HG03103 (cell line): ENCODE data around the gene SUGCT.

Source experiments
- ATAC-seq: cut with Tn5 transposase; IDR thresholded peaks from one replicate; pipeline ENCODE4 v1.9.1; 2021; ENCODE audit warnings: low read depth; ENCODE audit not compliant: unreplicated experiment

Gene SUGCT

DNA sequence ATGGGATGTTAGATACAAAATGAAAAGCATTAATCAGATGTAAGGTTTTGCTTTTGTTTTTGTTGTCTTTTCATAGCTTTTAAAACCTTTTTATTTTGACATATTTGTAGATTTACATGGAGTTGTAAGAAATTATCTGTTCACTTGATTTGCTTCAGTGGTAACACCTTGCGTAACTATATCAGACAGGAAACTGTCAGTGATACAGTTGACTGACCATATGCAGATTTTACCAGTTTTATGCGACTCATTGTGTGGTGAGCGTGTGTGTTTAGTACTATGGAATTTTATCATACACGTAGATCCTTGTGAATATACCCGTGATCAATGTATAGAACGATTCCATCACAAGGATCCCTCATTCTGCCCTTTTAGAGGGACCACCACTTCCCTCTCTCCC lies 701.4 kb downstream of the SUGCT start:
- ATAC-seq, result no peak

GRCh38 chr7:40839881-40840280 lies 705.1 kb downstream of the SUGCT start:
- ATAC-seq, result no peak

- no peak for ATAC-seq
These were observed 706.2 kb downstream of the SUGCT start for GRCh38 chr7:40840990-40841389.

DNA sequence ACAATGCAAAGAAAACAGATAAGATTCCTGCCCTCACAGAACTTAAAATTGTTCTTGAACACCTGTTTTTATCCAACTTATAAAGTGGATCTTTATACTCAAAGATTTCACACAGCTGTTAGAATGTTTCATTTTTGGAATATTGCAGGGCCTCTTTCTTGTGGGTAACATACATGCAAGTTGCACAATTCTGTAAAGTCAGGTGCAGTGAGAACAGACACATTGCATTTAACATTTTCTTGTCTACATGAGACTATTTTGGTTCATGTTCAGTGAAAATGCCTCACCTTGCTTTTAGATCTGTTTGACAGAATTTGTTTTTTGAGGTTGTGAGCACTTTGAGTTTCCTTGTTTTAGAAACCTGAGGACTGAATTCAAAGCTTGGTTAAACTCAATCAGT lies 707.8 kb downstream of the SUGCT start:
- no peak for ATAC-seq

GRCh38 chr7:40843338-40843985 lies 708.7 kb downstream of the SUGCT start:
- ATAC-seq, result no peak

DNA sequence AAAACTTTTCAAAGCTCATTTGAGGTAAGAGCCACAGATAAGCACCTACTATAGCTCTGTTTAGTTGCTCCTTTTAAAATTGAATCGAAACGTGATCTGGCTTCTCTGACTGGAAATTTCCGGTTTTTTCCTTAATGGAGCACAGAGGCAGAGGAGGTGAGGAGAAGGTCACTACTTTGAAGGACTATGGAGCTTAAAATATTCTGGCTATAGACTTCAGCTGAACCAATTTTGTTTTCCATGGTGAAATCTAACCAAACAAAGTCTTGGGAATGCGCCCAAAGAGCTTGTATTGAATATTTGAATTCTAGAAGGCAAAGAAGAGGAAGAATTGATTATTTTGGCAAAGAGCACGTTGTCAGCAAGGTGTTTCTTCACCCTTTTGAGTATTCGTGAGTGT lies 711.1 kb downstream of the SUGCT start:
- no peak for ATAC-seq

- no peak for ATAC-seq
These were observed 713.1 kb downstream of the SUGCT start for GRCh38 chr7:40847921-40848320.

DNA sequence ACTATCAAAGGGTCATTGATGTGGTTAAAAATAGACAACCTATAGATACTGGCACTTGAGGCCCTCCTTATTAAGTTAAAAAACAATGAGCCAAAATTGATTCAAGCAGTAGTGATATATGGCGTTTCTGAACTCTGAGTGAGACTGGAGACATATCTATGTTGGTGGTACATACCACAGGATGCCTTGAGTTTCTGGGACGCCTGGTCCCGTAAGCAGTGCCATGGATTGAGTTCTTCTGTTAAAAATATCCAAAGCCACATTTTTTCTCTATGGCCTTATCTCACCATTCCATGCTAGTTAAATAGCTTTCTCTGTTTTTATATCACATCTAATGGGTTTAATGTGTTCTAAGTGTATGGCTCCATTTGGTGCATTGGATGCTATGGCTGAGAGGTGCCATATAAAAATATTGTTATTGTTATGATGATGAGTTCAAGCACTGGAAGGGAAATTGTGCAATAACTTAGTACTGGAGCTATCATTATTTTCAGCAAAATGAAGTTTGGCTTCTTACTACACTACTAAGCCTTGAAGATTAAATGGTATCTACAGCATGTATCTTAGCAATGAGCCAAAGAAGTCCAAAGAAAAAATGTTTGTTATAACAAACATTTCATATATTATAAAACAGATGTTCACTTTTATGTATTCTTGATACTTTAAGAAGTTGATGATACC lies 713.9 kb downstream of the SUGCT start:
- no peak for ATAC-seq

DNA sequence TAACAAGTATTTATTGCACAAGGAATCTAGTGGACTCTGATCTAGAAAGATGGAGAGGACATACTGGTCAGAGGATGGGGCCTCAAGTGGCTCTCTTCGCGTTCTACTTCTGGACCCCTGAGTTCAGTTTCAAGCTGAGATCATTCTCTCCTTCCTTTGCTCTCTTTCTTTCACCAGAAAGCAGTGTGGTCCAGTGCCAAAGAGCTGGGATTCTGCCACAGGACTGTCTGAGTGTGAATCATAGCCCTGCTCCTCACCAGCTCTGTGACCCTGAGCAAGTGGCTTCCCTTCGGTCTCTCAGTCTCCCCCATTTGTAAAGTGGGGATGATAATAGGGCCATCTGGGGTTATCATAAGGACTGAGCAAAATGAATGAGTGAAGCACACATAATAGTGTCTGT lies 715.2 kb downstream of the SUGCT start:
- ATAC-seq, result no peak

DNA sequence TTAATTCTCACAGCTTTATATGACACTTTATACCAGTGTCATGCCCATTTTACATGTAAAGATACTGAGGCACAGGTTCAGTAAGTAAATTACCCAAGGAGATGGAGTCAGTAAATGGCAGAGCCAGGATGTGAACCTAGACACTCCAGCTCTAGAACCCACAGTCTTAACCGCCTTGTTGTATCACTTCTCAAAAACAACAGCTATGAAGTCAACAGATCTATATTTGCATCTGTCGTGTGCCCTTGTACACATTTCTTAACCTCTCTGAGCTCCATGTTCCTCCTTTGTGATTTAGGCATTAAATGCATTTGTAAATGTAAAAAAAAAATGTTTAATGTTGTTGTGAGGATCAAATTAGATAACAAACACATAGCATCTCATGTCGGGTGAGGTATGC lies 716.2 kb downstream of the SUGCT start:
- ATAC-seq, result no peak

DNA sequence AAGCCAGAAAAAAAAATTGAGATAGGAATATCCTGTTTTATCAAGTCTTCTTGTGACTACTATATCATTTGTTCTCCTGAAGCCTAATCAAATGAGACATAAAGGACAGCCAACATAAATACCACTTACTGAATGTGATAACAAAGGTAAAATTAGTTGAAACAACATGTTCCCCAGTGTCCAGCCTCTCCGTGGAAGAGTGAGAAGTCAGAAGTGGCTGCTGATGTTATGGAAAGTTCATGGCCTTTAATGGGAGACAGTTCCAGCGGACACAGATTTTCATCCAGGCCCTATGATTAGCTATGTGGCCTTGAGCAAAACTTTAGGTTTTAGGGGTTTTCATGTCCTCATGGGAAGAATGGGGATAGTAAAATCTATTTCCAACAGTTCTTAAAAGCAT lies 724.3 kb downstream of the SUGCT start:
- no peak for ATAC-seq

DNA sequence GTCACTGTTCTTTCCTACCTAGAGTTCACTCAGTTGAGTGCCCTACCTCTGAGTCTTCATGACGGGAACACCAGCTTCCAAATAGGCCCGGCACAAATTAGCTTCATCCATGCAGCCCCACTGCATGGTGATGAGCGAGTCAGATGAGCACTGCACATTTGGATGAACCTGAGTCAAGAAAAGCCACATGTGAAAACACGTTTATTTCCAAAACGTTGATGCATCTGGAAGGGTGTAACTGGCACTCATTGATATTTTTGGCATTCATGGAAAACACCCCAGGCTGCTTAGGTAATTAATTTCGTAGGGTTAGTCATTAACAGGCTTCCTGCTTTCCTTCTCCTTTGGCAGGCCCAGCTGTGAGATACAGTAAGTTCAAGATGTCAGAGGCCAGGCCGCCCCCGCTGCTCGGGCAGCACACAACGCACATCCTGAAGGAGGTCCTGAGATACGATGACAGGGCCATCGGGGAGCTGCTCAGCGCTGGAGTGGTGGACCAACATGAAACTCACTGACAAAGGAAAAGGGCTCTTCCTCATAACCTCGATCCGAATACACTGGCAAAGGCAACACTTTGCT lies 725.2 kb downstream of the SUGCT start:
- no peak for ATAC-seq

GRCh38 chr7:40865441-40866233 lies 730.8 kb downstream of the SUGCT start:
- ATAC-seq, result no peak

DNA sequence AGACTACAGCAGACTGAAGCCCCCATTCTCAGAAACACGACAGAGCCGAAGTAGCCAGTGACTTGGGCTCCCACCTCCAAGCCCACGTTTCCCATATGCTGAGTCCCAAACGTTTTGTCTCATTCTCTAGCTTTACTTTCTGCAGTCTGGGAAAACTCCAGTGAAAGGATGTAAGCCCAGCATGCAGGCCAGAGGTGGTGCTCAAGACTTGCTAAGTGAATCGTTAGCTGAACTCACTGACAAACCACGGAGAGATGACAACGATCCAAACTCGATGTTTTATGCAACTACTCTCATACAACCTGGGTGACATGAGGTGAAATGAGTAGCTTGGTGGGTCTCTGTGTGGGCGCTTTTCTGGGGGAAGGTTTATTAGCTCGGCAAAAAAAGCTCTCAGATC lies 731.8 kb downstream of the SUGCT start:
- ATAC-seq, result no peak

GRCh38 chr7:40870108-40870507 lies 735.3 kb downstream of the SUGCT start:
- ATAC-seq, result no peak

GRCh38 chr7:40873248-40873647 lies 738.4 kb downstream of the SUGCT start:
- ATAC-seq, result no peak

- no peak for ATAC-seq
These were observed 740.0 kb downstream of the SUGCT start for GRCh38 chr7:40874756-40875155.

GRCh38 chr7:40876601-40877000 lies 741.8 kb downstream of the SUGCT start:
- no peak for ATAC-seq

- no peak for ATAC-seq
These were observed 745.2 kb downstream of the SUGCT start for GRCh38 chr7:40879941-40880543.

DNA sequence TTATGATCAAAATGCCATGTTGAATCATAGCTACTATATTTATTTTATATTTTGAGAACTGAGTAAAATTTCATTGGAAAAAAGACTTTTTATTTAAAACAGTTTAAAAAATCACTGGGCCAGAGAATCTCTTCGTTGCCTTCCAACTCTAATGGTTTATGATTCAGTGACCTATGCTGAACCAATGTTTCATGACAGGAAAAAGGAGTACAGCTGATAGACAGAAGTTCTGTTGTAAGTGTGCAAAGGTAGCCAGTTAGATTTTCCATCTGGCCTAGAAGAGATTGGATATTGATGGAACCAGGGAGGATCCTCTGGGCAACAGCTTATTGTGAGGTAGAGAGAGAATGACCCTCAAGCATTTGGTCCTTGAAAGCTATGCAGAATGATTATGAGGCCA lies 745.8 kb downstream of the SUGCT start:
- ATAC-seq, result no peak

GRCh38 chr7:40881405-40881926 lies 746.7 kb downstream of the SUGCT start:
- no peak for ATAC-seq
